ENCODE data around the gene CLCN4. TPM values are rescaled to one million over a fixed set of nuclear protein-coding genes. Genes with fewer than 3 reads are reported as not detected.

CLCN4 gene
- total RNA-seq, 4 donors from 2014 or later = 72.5 to 307 (median 84.4) TPM

DNA sequence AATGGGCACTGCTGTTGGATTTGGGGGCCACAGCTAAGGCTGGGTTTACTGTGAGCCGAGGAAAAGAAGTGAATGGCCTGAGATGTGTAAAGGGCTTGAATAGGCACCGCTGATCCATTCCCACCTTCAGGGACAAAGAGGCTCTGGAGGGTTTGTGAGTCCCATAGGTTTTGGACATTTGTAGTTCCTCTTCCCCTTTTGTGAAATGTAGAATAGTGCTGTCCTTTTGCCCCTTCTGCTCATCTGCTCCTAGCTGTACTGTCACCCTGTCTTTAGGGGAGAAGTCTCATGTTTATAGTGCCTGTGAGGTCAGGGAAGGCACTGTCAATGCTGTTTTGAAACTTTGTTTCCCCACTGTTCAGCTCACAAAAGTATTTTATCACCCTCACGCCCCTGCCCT lies 26.4 kb upstream of the CLCN4 start:
- Histone ChIP-seq H3K27ac (no peak overlapping the region), H3K4me3 (no peak overlapping the region), H3K4me1 (peaks cover 0 to 5% of the 10 kb centered on the region in 2 donors), H3K36me3 (peaks cover 0 to 9% of the 10 kb centered on the region in 2 donors), H3K27me3 (no peaks in the 10 kb centered on the region), H3K9me3 (no peaks in the 10 kb centered on the region)
- ATAC-seq = no peak
- DNase-seq = no peak
- intact Hi-C loops (cut with DNase I; ENCODE audit: low total_unique reads) (no loop called here), in situ Hi-C loops (cut with MboI; ENCODE audit: low sequenced_read_pairs in 4 of 4) (no loop called here)
- no peak for TF ChIP-seq POLR2A (IDR thresholded peaks at IDR 0.05)
- TF ChIP-seq, protein P1, sequence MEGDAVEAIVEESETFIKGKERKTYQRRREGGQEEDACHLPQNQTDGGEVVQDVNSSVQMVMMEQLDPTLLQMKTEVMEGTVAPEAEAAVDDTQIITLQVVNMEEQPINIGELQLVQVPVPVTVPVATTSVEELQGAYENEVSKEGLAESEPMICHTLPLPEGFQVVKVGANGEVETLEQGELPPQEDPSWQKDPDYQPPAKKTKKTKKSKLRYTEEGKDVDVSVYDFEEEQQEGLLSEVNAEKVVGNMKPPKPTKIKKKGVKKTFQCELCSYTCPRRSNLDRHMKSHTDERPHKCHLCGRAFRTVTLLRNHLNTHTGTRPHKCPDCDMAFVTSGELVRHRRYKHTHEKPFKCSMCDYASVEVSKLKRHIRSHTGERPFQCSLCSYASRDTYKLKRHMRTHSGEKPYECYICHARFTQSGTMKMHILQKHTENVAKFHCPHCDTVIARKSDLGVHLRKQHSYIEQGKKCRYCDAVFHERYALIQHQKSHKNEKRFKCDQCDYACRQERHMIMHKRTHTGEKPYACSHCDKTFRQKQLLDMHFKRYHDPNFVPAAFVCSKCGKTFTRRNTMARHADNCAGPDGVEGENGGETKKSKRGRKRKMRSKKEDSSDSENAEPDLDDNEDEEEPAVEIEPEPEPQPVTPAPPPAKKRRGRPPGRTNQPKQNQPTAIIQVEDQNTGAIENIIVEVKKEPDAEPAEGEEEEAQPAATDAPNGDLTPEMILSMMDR (IDR thresholded peaks at IDR 0.05 in 4 of 5, conservative IDR thresholded peaks at IDR 0.05 in 1 of 5) = no peak

DNA sequence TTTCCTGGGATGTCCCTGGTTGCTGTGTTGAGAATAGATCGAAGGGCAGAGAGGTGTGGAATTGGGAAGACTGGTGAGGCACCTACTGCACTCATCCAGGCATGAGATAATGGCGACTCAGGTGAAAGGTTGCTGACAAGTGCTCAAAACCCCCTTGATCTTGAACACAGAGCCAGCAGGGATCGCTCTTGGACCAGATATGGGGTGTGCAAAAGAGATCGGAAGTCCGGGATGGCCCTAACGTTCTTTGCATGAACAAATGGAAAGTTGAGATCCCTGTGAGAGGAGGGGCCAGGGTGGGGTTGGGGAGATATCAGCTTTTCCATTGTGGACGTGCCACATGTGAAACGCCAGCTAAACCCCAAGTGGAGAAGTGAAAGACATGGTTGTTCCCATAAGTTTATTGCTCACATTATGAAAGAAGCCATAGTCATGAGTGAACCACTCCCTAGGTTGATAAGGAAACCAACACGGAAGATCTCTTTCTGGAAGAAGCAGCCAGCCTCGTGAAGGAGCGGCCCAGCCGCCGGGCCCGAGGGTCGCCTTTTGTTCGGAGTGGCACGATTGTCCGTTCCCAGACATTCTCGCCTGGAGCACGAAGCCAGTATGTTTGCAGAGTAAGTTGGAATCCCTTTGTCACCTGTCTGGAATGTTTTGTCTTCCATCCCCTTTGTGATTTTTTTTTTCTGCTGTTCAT lies 22.6 kb upstream of the CLCN4 start:
- no peak for DNase-seq
- Histone ChIP-seq H3K4me1 (no peaks in the 10 kb centered on the region), H3K27ac (no peak overlapping the region), H3K27me3 (no peaks in the 10 kb centered on the region), H3K36me3 (peaks cover 0 to 7% of the 10 kb centered on the region in 2 donors), H3K9me3 (no peaks in the 10 kb centered on the region), H3K4me3 (no peak overlapping the region)
- intact Hi-C loops (cut with DNase I; ENCODE audit: low total_unique reads) (no loop called here), in situ Hi-C loops (cut with MboI; ENCODE audit: low sequenced_read_pairs in 4 of 4) (no loop called here)
- no peak for ATAC-seq
- TF ChIP-seq, protein P1 (IDR thresholded peaks at IDR 0.05 in 4 of 5, conservative IDR thresholded peaks at IDR 0.05 in 1 of 5) = no peak
- no peak for TF ChIP-seq POLR2A (IDR thresholded peaks at IDR 0.05)

DNA sequence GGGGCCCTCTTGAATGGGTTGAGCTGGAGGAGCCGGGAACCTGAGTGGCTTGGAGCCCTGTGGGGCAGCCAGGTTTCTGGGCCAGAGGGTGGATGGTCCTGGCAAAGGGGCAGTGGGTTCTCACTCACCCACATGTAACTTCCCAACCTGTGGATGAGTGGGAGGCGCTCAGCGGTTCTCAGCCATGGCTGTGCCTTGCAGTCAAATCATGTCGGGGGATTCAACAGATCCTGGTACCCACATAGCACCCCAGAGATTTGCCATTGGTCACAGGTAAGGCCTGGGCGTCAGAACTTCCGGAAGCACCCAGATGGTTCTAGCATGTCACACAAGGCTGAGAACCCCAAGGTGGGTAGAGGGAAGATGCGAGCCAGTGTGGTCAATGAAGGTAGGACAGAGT lies 21.9 kb upstream of the CLCN4 start:
- TF ChIP-seq POLR2A (IDR thresholded peaks at IDR 0.05) = no peak
- TF ChIP-seq, protein P1 (IDR thresholded peaks at IDR 0.05 in 4 of 5, conservative IDR thresholded peaks at IDR 0.05 in 1 of 5) = no peak
- Histone ChIP-seq H3K27ac (peak overlapping the region in 1 of 4 donors; percentile 83), H3K4me3 (no peak overlapping the region), H3K27me3 (no peaks in the 10 kb centered on the region), H3K9me3 (no peaks in the 10 kb centered on the region), H3K4me1 (no peaks in the 10 kb centered on the region), H3K36me3 (peaks cover 0 to 3% of the 10 kb centered on the region in 2 donors)
- DNase-seq = no peak
- in situ Hi-C loops (cut with MboI; ENCODE audit: low sequenced_read_pairs in 4 of 4) = no loop called here
- ATAC-seq = no peak
- intact Hi-C loops (cut with DNase I; ENCODE audit: low total_unique reads) = no loop called here

DNA sequence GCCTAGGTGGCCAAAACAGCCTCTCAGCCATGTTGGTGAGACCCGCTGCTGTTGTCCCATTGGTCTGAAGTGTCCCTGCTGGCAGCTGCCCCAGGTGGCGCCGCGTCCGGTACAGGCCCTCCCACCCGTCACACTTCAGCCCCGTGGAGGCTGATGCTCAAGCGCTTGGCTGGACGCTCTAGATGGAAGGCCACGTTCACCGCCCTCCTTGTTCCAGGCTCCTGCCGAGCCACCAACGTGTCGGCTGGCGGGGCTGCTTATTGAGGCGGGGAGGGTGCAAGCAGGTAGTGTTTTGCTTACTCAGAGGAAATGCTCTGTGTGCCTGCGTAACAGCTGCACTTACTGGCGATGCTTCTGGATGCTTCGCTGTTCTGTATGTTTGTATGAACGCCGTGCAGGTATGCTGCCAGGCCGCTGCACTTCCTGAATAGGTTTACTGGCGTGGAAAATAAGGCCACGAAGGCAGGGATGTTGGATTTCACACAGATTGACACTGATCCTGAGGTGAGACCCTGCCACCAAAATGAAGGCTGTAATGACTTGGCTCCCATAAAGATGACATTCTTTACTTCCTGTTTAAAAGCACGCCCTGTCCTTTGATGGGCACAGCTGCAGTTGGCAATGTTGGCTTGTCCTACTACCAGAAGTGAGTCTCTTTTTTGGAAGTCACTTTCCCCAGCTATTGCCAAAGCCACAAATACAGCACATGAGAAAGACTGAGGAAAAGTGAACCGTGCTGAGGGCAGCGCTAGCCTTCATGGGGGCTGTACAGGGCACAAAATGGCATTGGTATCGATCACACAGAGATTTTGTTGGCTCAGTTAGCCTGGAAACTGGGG lies 21.0 kb upstream of the CLCN4 start:
- Histone ChIP-seq H3K4me1 (no peaks in the 10 kb centered on the region), H3K27me3 (no peaks in the 10 kb centered on the region), H3K4me3 (peak overlapping the region in 1 of 4 donors; percentile 39), H3K9me3 (no peaks in the 10 kb centered on the region), H3K36me3 (peaks cover 0 to 3% of the 10 kb centered on the region in 2 donors), H3K27ac (peak overlapping the region in 2 of 4 donors; percentile 43 to 83)
- ATAC-seq = peak; percentile 79 to 85
- peak in 1 of 2 donors; percentile 50 for DNase-seq
- TF ChIP-seq, protein P1 (IDR thresholded peaks at IDR 0.05 in 4 of 5, conservative IDR thresholded peaks at IDR 0.05 in 1 of 5) = no peak
- no peak for TF ChIP-seq POLR2A (IDR thresholded peaks at IDR 0.05)
- in situ Hi-C loops (cut with MboI; ENCODE audit: low sequenced_read_pairs in 4 of 4) (no loop called here), intact Hi-C loops (cut with DNase I; ENCODE audit: low total_unique reads) (no loop called here)
